Lower lobe of right lung (tissue), 2 donors: ENCODE data around the gene CNOT1. TPM values are rescaled to one million over a fixed set of nuclear protein-coding genes. Genes with fewer than 3 reads are reported as not detected.

Experiments
- ATAC-seq, 2 donors: fragments of 200-7000 bp; cut with Tn5 transposase; one replicate each; pipeline ENCODE4 v1.9.1; 2020 to 2022; ENCODE audit warnings: mild to moderate bottlenecking in 2 of 2, moderate library complexity in 2 of 2
- DNase-seq: peaks from one replicate; pipeline ENCODE4 v3.0.0-alpha.2; 2020
- H3K27ac ChIP-seq: fragments of 200-600 bp; one replicate; pipeline ENCODE4 v1.8.0; 2022
- H3K27me3 ChIP-seq: fragments of 200-600 bp; one replicate; pipeline ENCODE4 v1.8.0; 2022; ENCODE audit warnings: low read depth
- H3K36me3 ChIP-seq: fragments of 200-600 bp; one replicate; pipeline ENCODE4 v1.8.0; 2022; ENCODE audit warnings: mild to moderate bottlenecking
- H3K4me1 ChIP-seq: fragments of 200-600 bp; one replicate; pipeline ENCODE4 v1.8.0; 2022
- H3K4me3 ChIP-seq: fragments of 200-600 bp; one replicate; pipeline ENCODE4 v1.8.0; 2022; ENCODE audit warnings: mild to moderate bottlenecking
- H3K9me3 ChIP-seq: fragments of 200-600 bp; one replicate; pipeline ENCODE4 v1.8.0; 2022
- CTCF ChIP-seq: fragments of 200-600 bp; IDR thresholded peaks from one replicate; pipeline ENCODE4 v1.8.0; 2022; ENCODE audit warnings: antibody characterized with exemption, mild to moderate bottlenecking
- intact Hi-C: fragments of 100-400 bp; cut with DNase I; formaldehyde crosslinking; loops from one replicate; pipeline ENCODE4 v1.11.0; 2022
- total RNA-seq: library from RNA; stranded (reverse); fragmentation: NEBNext Ultra II Directional; extraction: Animal tissue kit (Norgen Biotek cat#: 25700); gene quantifications from one replicate; pipeline ENCODE4 v1.2.1, GENCODE V29; 2021
- donor health status: DM: no; HTN: yes; CAD: no; lungs with severe emphysema.

Gene CNOT1
- total RNA-seq, 1 donor from 2014 or later = 172 TPM

- Histone ChIP-seq H3K4me3 (no peak overlapping the region), H3K27me3 (no peaks in the 10 kb centered on the region), H3K36me3 (no peaks in the 10 kb centered on the region), H3K4me1 (no peaks in the 10 kb centered on the region), H3K9me3 (no peaks in the 10 kb centered on the region), H3K27ac (no peak overlapping the region)
- DNase-seq = no peak
- intact Hi-C loops = no loop called here
- ATAC-seq = no peak
- no peak for TF ChIP-seq CTCF
Observed at GRCh38 chr16:58644765-58645487, 15.3 kb upstream of the CNOT1 start.

- H3K9me3 ChIP-seq = no peaks in the 10 kb centered on the region
- no peak for ATAC-seq
- no peak for TF ChIP-seq CTCF
- intact Hi-C loops = no loop called here
- H3K4me3 ChIP-seq = no peak overlapping the region
- H3K27me3 ChIP-seq = no peaks in the 10 kb centered on the region
- no peak for DNase-seq
- no peak overlapping the region for H3K27ac ChIP-seq
- no peaks in the 10 kb centered on the region for H3K4me1 ChIP-seq
- no peaks in the 10 kb centered on the region for H3K36me3 ChIP-seq
Observed at GRCh38 chr16:58644108-58644507, 14.5 kb upstream of the CNOT1 start.

DNA sequence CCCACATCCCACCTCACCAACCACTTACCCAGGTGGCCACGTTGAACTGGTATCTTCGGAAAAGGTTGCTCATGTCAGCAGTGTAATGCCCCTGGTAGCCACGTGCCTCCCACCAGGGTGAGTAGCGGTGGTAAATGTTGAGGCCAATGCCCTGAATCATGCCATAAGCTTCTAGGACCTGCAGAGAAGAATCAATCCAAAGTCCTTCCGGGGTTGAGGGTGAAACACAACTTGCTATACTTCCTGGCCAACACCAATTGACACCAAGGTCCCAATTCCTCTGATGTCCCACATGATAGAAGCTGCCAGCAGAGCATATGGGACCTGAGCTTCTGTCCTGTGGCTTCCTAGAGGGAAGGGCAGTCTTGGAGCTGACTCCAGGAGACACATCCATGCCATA, 11.3 kb upstream of the CNOT1 start:
- Histone ChIP-seq H3K27me3 (no peaks in the 10 kb centered on the region), H3K9me3 (no peaks in the 10 kb centered on the region), H3K4me1 (no peaks in the 10 kb centered on the region), H3K27ac (no peak overlapping the region), H3K4me3 (no peak overlapping the region), H3K36me3 (no peaks in the 10 kb centered on the region)
- no peak for ATAC-seq
- intact Hi-C loops = no loop called here
- DNase-seq = no peak
- TF ChIP-seq CTCF = no peak

GRCh38 chr16:58639836-58640235, 10.2 kb upstream of the CNOT1 start:
- no peaks in the 10 kb centered on the region for H3K4me1 ChIP-seq

GRCh38 chr16:58639230-58639629, 9.6 kb upstream of the CNOT1 start:
- intact Hi-C loops = no loop called here
- no peak for DNase-seq
- Histone ChIP-seq H3K9me3 (no peaks in the 10 kb centered on the region), H3K4me1 (no peaks in the 10 kb centered on the region), H3K27ac (no peak overlapping the region), H3K4me3 (no peak overlapping the region), H3K36me3 (no peaks in the 10 kb centered on the region), H3K27me3 (no peaks in the 10 kb centered on the region)
- no peak for ATAC-seq
- TF ChIP-seq CTCF = no peak

More at GRCh38 chr16:58639836-58640235, 10.2 kb upstream of the CNOT1 start:
- no peak overlapping the region for H3K4me3 ChIP-seq
- no peaks in the 10 kb centered on the region for H3K9me3 ChIP-seq
- intact Hi-C loops = no loop called here
- ATAC-seq (no peak), DNase-seq (no peak)
- TF ChIP-seq CTCF = no peak
- H3K27ac ChIP-seq = no peak overlapping the region
- H3K36me3 ChIP-seq = no peaks in the 10 kb centered on the region
- H3K27me3 ChIP-seq = no peaks in the 10 kb centered on the region
